Upper lobe of right lung (tissue), 1 donor: ENCODE results near the gene EFNB1. TPM values are rescaled to one million over a fixed set of nuclear protein-coding genes. Genes with fewer than 3 reads are reported as not detected.

ENCODE experiments used
- ATAC-seq: fragments of 200-7000 bp; cut with Tn5 transposase; one replicate; pipeline ENCODE4 v1.9.1; 2020; ENCODE audit warnings: mild to moderate bottlenecking, moderate library complexity
- DNase-seq: peaks from one replicate; pipeline ENCODE4 v3.0.0-alpha.2; 2020
- H3K27ac ChIP-seq: fragments of 200-600 bp; one replicate; pipeline ENCODE4 v1.8.0; 2022
- H3K27me3 ChIP-seq: fragments of 200-600 bp; one replicate; pipeline ENCODE4 v1.8.0; 2022; ENCODE audit warnings: mild to moderate bottlenecking
- H3K36me3 ChIP-seq: fragments of 200-600 bp; one replicate; pipeline ENCODE4 v1.8.0; 2022
- H3K4me1 ChIP-seq: fragments of 200-600 bp; one replicate; pipeline ENCODE4 v1.8.0; 2022
- H3K4me3 ChIP-seq: fragments of 200-600 bp; one replicate; pipeline ENCODE4 v1.8.0; 2022; ENCODE audit warnings: mild to moderate bottlenecking
- H3K9me3 ChIP-seq: fragments of 200-600 bp; one replicate; pipeline ENCODE4 v1.8.0; 2022
- intact Hi-C: fragments of 100-400 bp; cut with DNase I; formaldehyde crosslinking; loops from one replicate; pipeline ENCODE4 v1.11.0; 2022
- total RNA-seq: library from RNA; stranded (reverse); fragmentation: NEBNext Ultra II Directional; extraction: Animal tissue kit (Norgen Biotek cat#: 25700); gene quantifications from one replicate; pipeline ENCODE4 v1.2.1, GENCODE V29; 2021
- TF ChIP-seq, protein P1 (sequence below): fragments of 200-600 bp; IDR thresholded peaks from one replicate; pipeline ENCODE4 v1.8.0; 2022; ENCODE audit warnings: antibody characterized with exemption
- donor health status: DM: no; HTN: yes; CAD: no; lungs with severe emphysema.

Gene EFNB1
- total RNA-seq, 1 donor from 2014 or later, result 29.0 TPM

DNA sequence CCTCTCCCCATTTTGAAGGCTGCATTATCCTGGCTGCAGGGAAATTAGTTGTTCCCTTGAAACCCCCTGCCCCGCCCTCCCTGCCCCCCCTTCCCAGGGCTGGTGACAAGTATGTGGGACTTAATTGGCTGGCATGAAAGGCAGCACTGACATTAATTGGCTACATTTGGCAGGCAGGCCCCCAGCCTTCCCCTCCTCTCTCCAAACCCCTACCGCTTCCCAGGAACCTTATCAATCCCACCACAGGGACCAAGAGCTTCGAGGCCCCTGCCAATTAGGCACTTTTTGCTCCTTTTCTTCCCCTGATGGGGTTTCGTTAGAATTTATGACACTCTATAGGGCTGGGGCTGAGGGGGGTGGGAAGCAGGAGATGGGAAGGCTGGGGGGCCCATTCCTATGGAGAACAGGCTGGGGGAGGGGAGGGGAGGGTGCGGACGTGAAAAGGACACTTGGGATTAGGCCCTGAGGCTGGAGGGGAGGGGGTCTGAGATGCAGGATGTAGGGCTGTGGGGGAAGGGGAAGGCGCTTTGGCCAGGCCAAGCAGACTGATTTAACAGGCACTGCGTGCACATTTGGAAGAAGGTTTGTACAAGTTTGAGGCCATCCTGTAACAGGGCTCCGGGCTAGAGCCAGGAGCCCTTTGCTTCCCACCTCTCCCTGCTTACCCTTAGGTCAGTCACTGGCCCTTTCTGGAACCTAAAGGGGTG is 52.2 kb downstream of the EFNB1 start:
- DNase-seq, result no peak
- Histone ChIP-seq H3K27ac (no peak overlapping the region), H3K36me3 (no peaks in the 10 kb centered on the region), H3K27me3 (no peaks in the 10 kb centered on the region), H3K4me1 (no peaks in the 10 kb centered on the region), H3K4me3 (no peak overlapping the region), H3K9me3 (no peaks in the 10 kb centered on the region)
- TF ChIP-seq, protein P1, sequence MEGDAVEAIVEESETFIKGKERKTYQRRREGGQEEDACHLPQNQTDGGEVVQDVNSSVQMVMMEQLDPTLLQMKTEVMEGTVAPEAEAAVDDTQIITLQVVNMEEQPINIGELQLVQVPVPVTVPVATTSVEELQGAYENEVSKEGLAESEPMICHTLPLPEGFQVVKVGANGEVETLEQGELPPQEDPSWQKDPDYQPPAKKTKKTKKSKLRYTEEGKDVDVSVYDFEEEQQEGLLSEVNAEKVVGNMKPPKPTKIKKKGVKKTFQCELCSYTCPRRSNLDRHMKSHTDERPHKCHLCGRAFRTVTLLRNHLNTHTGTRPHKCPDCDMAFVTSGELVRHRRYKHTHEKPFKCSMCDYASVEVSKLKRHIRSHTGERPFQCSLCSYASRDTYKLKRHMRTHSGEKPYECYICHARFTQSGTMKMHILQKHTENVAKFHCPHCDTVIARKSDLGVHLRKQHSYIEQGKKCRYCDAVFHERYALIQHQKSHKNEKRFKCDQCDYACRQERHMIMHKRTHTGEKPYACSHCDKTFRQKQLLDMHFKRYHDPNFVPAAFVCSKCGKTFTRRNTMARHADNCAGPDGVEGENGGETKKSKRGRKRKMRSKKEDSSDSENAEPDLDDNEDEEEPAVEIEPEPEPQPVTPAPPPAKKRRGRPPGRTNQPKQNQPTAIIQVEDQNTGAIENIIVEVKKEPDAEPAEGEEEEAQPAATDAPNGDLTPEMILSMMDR, result no peak
- no peak for ATAC-seq
- intact Hi-C loops, result no loop called here

DNA sequence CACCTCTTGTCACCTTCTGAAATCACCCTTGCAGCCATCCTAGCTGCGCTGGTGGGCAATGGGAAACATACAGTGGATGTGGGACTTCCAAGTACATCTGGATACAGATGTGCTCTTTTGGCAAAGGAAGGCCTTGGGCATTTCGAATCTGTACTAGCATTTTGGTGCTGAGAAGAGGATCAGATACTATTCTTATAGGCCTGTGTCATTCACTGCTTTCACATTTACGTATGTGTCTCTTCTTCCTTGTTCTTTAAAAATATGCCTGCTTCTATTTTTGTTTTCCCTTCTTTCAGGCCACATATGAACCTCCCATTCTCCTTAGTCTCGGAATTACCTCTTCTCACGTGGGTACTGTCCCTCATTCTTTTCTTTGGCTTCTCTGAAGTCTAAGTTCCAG is 53.1 kb downstream of the EFNB1 start:
- TF ChIP-seq, protein P1, result no peak
- DNase-seq (no peak), ATAC-seq (no peak)
- no peaks in the 10 kb centered on the region for H3K27me3 ChIP-seq
- no peak overlapping the region for H3K4me3 ChIP-seq
- H3K9me3 ChIP-seq, result no peaks in the 10 kb centered on the region
- no peak overlapping the region for H3K27ac ChIP-seq
- no peaks in the 10 kb centered on the region for H3K36me3 ChIP-seq
- no peaks in the 10 kb centered on the region for H3K4me1 ChIP-seq
- intact Hi-C loops, result no loop called here

DNA sequence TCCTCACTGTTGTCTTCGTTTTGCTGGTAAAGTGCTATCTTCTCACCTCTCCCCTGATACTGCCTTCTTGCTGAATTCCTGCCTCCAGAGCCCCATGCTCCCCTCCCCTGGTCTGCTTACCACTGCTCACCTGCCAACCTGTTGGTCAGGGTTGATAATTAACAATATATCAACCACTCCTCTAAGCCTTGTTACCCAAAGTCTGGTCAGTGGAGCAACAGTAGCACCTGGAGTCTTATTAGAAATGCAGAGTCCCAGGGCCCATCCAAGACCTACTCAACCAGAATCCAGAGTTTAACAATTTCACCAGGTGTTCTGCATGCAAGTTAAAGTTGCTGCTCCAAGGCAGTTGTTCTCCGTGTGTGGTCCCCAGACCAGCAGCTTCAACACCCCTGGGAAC is 55.0 kb downstream of the EFNB1 start:
- TF ChIP-seq, protein P1, result no peak
- Histone ChIP-seq H3K4me3 (no peak overlapping the region), H3K4me1 (no peaks in the 10 kb centered on the region), H3K9me3 (no peaks in the 10 kb centered on the region), H3K27me3 (no peaks in the 10 kb centered on the region), H3K27ac (no peak overlapping the region), H3K36me3 (no peaks in the 10 kb centered on the region)
- no peak for DNase-seq
- no peak for ATAC-seq
- intact Hi-C loops, result no loop called here

DNA sequence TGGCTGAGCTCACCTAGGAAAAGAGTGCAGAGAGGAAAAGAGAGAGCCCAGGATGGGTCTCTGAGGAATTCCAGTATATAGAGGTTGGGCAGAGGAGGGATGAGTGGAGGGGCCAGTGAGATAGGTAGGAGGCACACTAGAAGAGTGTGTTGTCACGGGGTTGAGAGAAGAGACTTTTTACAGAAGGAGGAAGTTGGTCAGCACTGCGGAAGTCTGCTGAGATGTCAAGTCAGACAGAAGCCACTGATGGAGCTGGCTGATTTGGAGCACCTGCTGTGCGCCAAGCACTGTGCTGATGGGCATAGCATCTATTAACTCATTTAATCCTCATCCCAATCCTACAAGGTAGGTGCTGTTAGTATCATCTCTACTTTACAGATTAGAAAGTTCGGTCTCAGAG is 60.4 kb downstream of the EFNB1 start:
- Histone ChIP-seq H3K4me1 (peaks cover 3% of the 10 kb centered on the region), H3K4me3 (no peak overlapping the region), H3K9me3 (no peaks in the 10 kb centered on the region), H3K27ac (no peak overlapping the region), H3K27me3 (no peaks in the 10 kb centered on the region), H3K36me3 (no peaks in the 10 kb centered on the region)
- DNase-seq (no peak), ATAC-seq (peak; percentile 19)
- intact Hi-C loops, result no loop called here
- TF ChIP-seq, protein P1, result no peak

Other genes with a start within 250 kb of the EFNB1 start
- 39.4 TPM for gene STARD8, start 181.4 kb upstream of the EFNB1 start, total RNA-seq